Measurements from ENCODE around the gene SSC4D. TPM values are rescaled to one million over a fixed set of nuclear protein-coding genes. Genes with fewer than 3 reads are reported as not detected.

The SSC4D gene
- total and polyA plus RNA-seq, 9 of the 15 experiments (the other 6 are each of a cell fraction or from before 2014, with no cell fraction given), result 0.06 to 1.1 (median 0.85) TPM; not detected in 1

DNA sequence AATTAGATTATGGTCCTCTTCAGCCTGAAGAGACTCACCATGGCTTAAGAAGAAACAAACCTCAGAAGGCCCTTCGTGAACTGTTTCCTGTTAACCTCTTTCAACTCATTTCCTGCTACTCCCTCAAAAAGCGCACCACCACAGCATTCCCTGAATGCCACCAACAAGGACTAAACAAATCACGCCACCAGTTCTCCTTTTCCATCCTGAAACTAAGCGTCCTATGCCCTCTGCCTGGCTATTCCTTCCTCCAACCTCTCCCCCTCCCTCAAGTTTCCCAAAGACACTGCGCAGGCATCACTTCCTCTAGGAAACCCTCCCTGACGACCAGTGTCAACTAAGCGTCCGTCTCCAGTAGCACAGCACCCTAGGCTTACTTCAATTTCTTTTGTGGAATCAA lies 62.7 kb downstream of the SSC4D start (continued):
- TF ChIP-seq, protein P1, sequence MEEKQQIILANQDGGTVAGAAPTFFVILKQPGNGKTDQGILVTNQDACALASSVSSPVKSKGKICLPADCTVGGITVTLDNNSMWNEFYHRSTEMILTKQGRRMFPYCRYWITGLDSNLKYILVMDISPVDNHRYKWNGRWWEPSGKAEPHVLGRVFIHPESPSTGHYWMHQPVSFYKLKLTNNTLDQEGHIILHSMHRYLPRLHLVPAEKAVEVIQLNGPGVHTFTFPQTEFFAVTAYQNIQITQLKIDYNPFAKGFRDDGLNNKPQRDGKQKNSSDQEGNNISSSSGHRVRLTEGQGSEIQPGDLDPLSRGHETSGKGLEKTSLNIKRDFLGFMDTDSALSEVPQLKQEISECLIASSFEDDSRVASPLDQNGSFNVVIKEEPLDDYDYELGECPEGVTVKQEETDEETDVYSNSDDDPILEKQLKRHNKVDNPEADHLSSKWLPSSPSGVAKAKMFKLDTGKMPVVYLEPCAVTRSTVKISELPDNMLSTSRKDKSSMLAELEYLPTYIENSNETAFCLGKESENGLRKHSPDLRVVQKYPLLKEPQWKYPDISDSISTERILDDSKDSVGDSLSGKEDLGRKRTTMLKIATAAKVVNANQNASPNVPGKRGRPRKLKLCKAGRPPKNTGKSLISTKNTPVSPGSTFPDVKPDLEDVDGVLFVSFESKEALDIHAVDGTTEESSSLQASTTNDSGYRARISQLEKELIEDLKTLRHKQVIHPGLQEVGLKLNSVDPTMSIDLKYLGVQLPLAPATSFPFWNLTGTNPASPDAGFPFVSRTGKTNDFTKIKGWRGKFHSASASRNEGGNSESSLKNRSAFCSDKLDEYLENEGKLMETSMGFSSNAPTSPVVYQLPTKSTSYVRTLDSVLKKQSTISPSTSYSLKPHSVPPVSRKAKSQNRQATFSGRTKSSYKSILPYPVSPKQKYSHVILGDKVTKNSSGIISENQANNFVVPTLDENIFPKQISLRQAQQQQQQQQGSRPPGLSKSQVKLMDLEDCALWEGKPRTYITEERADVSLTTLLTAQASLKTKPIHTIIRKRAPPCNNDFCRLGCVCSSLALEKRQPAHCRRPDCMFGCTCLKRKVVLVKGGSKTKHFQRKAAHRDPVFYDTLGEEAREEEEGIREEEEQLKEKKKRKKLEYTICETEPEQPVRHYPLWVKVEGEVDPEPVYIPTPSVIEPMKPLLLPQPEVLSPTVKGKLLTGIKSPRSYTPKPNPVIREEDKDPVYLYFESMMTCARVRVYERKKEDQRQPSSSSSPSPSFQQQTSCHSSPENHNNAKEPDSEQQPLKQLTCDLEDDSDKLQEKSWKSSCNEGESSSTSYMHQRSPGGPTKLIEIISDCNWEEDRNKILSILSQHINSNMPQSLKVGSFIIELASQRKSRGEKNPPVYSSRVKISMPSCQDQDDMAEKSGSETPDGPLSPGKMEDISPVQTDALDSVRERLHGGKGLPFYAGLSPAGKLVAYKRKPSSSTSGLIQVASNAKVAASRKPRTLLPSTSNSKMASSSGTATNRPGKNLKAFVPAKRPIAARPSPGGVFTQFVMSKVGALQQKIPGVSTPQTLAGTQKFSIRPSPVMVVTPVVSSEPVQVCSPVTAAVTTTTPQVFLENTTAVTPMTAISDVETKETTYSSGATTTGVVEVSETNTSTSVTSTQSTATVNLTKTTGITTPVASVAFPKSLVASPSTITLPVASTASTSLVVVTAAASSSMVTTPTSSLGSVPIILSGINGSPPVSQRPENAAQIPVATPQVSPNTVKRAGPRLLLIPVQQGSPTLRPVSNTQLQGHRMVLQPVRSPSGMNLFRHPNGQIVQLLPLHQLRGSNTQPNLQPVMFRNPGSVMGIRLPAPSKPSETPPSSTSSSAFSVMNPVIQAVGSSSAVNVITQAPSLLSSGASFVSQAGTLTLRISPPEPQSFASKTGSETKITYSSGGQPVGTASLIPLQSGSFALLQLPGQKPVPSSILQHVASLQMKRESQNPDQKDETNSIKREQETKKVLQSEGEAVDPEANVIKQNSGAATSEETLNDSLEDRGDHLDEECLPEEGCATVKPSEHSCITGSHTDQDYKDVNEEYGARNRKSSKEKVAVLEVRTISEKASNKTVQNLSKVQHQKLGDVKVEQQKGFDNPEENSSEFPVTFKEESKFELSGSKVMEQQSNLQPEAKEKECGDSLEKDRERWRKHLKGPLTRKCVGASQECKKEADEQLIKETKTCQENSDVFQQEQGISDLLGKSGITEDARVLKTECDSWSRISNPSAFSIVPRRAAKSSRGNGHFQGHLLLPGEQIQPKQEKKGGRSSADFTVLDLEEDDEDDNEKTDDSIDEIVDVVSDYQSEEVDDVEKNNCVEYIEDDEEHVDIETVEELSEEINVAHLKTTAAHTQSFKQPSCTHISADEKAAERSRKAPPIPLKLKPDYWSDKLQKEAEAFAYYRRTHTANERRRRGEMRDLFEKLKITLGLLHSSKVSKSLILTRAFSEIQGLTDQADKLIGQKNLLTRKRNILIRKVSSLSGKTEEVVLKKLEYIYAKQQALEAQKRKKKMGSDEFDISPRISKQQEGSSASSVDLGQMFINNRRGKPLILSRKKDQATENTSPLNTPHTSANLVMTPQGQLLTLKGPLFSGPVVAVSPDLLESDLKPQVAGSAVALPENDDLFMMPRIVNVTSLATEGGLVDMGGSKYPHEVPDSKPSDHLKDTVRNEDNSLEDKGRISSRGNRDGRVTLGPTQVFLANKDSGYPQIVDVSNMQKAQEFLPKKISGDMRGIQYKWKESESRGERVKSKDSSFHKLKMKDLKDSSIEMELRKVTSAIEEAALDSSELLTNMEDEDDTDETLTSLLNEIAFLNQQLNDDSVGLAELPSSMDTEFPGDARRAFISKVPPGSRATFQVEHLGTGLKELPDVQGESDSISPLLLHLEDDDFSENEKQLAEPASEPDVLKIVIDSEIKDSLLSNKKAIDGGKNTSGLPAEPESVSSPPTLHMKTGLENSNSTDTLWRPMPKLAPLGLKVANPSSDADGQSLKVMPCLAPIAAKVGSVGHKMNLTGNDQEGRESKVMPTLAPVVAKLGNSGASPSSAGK (IDR thresholded peaks at IDR 0.05), result no peak
- TF ChIP-seq, protein P2, sequence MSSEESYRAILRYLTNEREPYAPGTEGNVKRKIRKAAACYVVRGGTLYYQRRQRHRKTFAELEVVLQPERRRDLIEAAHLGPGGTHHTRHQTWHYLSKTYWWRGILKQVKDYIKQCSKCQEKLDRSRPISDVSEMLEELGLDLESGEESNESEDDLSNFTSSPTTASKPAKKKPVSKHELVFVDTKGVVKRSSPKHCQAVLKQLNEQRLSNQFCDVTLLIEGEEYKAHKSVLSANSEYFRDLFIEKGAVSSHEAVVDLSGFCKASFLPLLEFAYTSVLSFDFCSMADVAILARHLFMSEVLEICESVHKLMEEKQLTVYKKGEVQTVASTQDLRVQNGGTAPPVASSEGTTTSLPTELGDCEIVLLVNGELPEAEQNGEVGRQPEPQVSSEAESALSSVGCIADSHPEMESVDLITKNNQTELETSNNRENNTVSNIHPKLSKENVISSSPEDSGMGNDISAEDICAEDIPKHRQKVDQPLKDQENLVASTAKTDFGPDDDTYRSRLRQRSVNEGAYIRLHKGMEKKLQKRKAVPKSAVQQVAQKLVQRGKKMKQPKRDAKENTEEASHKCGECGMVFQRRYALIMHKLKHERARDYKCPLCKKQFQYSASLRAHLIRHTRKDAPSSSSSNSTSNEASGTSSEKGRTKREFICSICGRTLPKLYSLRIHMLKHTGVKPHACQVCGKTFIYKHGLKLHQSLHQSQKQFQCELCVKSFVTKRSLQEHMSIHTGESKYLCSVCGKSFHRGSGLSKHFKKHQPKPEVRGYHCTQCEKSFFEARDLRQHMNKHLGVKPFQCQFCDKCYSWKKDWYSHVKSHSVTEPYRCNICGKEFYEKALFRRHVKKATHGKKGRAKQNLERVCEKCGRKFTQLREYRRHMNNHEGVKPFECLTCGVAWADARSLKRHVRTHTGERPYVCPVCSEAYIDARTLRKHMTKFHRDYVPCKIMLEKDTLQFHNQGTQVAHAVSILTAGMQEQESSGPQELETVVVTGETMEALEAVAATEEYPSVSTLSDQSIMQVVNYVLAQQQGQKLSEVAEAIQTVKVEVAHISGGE (CRISPR knock-in tag; IDR thresholded peaks at IDR 0.05), result no peak

Data from K562 (cell line).